ENCODE measurements around the gene SSR1.
"Not testable (repeated sequence)": the region's sequence is repeated elsewhere in the genome, so short reads cannot be mapped to it uniquely, and the experiment has no call there.

SSR1 gene

GRCh38 chr6:7312616-7313504 is at the start of gene SSR1:
Gene SSR1, minus strand, starts transcription at chr6:7313199. Its CDS starts 79 bp downstream, at chr6:7313120.
- peak; percentile 54 for DNase-seq (ENCODE audit: low read depth)

- DNase-seq (ENCODE audit: low read depth) = not testable (repeated sequence)
Measured at GRCh38 chr6:7351916-7352315, 38.9 kb upstream of the SSR1 start.

GRCh38 chr6:7350591-7350990 is 37.6 kb upstream of the SSR1 start:
- DNase-seq (ENCODE audit: low read depth) = not testable (repeated sequence)

GRCh38 chr6:7347551-7347997 is 34.6 kb upstream of the SSR1 start:
- not testable (repeated sequence) for DNase-seq (ENCODE audit: low read depth)

DNA sequence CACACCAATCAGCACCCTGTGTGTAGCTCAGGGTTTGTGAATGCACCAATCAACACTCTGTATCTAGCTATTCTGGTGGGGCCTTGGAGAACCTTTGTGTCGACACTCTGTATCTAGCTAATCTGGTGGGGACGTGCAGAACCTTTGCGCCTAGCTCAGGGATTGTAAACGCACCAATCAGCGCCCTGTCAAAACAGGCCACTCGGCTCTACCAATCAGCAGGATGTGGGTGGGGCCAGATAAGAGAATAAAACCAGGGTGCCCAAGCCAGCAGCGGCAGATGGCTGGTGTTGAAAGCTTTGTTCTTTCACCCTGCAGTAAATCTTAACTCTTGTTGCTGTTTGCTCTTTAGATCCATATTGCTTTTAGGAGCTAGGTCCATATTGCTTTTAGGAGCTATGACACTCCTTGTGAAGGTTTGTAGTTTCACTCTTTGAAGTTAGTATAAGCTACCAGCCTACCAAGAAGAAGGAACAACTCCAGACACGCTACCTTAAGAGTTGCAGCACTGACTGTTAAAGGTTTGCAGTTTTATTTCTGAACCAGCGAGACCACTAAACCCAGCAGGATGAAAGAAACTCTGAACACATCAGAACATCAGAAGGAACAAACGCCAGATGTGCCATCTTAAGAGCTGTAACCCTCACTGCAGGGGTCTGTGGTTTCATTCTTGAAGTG is 31.9 kb upstream of the SSR1 start:
- DNase-seq (ENCODE audit: low read depth) = not testable (repeated sequence)

DNA sequence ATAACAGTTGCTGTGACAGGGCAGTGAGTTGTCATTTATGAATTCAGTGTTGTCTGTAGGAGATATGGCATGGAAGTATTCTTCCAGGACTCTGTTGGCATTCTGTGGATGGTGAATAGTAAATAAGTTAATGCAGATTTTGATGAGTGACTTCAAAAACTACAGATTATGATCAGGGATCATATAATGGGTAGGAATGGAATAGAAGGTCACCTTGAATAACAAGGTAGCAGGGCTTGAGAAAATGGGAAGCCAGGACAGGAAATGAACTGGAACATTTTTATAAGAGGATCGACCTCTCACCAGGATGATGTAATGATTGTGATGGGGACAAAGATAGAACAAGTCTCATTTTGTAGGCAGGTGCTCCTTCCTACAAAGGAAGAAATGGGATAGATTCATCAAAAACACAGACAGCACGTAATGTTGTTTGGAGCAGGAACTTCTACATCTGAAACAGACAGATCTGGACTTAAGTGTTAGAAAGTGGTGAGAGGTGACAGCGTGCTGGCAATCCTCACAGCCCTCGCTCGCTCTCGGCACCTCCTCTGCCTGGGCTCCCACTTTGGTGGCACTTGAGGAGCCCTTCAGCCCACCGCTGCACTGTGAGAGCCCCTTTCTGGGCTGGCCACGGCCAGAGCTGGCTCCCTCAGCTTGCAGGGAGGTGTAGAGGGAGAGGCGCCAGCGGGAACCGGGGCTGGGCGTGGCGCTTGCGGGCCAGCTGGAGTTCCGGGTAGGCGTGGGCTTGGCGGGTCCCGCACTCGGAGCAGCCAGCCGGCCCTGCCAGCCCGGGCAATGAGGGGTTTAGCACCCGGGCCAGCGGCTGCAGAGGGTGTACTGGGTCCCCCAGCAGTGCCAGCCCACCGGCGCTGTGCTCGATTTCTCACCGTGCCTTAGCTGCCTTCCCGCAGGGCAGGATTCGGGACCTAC is 30.8 kb upstream of the SSR1 start:
- no peak for DNase-seq (ENCODE audit: low read depth)

- no peak for DNase-seq (ENCODE audit: low read depth)
Measured at GRCh38 chr6:7341989-7342742, 29.2 kb upstream of the SSR1 start.

DNA sequence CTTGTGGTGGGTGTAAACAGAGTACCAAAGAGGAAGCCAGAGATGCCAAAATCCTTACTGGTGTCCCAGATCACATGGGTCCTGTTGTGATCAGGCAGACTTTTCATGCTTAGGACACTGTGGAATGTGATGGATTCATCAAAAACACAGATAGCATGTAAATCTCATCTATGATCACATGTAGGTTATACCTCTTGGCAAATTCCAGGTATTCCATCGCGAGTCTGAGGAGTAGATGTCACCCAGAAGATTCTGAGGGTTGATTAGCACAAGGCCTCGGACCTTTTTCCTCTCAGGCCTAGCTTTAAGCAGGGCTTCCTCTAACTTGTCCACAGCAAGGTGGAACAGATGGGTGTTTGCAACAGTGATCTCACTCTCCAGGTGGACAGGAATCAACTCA is 28.3 kb upstream of the SSR1 start:
- DNase-seq (ENCODE audit: low read depth) = no peak

GRCh38 chr6:7339007-7339732 is 26.2 kb upstream of the SSR1 start:
- DNase-seq (ENCODE audit: low read depth) = not testable (repeated sequence)

- DNase-seq (ENCODE audit: low read depth) = no peak
Measured at GRCh38 chr6:7338031-7338430, 25.0 kb upstream of the SSR1 start.

DNA sequence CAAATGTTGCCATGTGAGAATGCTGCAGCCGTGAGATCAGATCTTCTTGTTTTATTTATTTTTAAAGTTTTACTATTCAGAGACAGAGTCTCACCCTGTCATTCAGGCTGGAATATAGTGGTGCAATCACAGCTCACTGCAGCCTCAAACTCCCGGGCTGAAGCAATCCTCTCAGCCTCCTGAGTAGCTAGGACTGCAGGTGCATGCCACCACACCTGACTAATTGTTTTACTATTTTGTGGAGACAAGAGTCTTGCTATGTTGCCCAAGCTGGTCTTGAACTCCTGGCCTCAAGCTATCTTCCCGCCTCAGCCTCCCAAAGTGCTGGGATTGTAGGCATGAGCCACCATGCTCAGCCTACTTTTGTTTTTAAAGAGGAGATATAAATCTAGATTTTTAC is 22.5 kb upstream of the SSR1 start:
- no peak for DNase-seq (ENCODE audit: low read depth)

DNA sequence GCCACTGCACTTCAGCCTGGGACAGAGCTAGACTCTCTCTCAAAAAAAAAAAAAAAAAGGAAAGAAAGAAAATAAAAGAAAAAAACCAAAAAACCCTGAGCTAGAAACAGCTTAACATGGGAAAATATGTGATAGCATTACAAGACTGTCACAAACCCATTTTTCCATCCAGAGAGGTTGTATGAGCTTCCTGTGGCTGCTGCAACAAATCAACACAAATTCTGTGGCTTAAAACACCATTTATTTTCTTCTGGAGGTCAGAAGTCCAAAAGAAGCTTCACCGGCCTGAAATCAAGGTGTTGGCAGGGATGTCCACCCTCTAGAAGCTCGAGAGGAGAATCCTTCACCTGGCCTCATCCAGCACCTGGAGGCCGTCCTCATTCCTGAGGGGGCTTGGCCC is 21.7 kb upstream of the SSR1 start:
- no peak for DNase-seq (ENCODE audit: low read depth)

- no peak for DNase-seq (ENCODE audit: low read depth)
Measured at GRCh38 chr6:7332090-7332745, 19.2 kb upstream of the SSR1 start.

- DNase-seq (ENCODE audit: low read depth) = no peak
Measured at GRCh38 chr6:7331452-7331851, 18.5 kb upstream of the SSR1 start.

DNA sequence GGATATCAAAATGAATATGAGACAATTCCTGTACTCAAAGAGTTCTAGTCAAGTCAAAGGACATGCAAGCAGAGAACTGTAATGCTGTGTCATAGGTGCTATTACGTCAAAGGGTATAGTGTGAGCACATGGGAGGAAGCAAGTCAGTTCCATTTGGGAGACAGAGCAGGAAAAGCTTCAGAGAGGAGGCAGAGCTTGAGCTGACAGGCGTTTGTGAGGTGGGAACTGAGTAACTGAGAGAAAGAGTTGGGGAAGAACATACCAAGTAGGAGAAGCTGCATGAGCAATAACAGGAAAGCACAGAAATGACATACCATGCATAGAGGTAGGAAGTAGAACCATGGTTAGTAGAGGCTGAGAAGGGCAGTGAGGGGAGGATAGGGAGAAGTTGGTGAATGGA is 15.2 kb upstream of the SSR1 start:
- no peak for DNase-seq (ENCODE audit: low read depth)

- DNase-seq (ENCODE audit: low read depth) = no peak
Measured at GRCh38 chr6:7325750-7326149, 12.8 kb upstream of the SSR1 start.

GRCh38 chr6:7324520-7324919 is 11.5 kb upstream of the SSR1 start:
- no peak for DNase-seq (ENCODE audit: low read depth)

GRCh38 chr6:7323074-7323473 is 10.1 kb upstream of the SSR1 start:
- no peak for DNase-seq (ENCODE audit: low read depth)

DNA sequence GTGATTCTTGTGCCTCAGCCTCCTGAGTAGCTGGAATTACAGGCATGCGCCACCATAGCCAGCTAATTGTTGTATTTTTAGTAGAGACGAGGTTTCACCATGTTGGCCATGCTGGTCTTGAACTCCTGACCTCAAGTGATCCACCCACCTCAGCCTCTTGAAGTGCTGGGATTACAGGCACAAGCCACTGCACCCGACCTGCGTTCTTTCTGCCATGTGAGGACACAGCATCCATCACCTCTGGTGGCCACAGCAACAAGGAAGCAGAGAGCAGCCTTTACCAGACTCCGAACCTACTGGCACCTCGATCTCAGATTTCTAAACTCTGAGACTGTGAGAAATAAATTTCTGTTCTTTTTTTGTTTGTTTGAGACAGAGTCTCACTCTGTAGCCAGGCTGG is 8.9 kb upstream of the SSR1 start:
- not testable (repeated sequence) for DNase-seq (ENCODE audit: low read depth)

DNA sequence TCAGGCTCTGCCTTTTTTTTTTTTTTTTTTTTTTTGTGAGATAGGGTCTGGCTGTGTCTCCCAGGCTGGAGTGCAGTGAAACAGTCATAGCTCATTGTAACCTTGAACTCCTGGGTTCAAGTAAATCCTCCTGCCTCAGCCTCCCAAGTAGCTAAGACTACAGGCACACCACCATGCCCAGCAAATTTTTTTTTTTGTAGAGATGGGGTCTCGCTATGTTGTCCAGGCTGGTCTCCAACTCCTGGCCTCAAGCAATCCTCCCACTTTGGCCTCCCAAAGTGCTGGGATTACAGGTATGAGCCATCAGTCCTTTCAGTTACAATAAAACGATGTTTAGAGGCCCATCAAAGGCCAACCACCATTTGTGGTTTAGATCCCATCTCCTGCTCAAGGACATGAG is 6.4 kb upstream of the SSR1 start:
- not testable (repeated sequence) for DNase-seq (ENCODE audit: low read depth)

Data from HS-27A (cell line).